ENCODE data around the gene PTPRZ1. TPM values are rescaled to one million over a fixed set of nuclear protein-coding genes. Genes with fewer than 3 reads are reported as not detected.

PTPRZ1 gene
- total RNA-seq, 4 donors from 2014 or later, result 0.75 to 1.1 (median 0.98) TPM; not detected in 1

DNA sequence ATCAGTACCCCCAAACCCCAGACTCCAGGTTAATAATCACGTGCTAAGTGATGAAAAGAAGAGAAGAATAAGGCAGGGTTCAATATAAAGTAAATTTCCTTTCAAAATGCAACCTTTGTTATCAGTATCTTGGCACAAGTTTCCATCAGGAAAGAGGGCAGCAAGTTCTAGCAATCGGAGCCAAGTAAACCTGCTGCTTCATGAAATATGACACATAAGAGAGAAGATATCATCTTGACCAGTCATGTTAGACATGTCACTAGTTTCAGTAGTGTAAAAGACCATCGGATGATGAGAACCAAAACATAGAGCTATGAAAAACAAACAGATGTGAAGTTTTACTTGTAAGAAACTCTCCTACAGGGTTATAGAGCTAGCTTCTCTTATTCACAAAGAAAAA, 227.1 kb downstream of the PTPRZ1 start:
- TF ChIP-seq, protein P1, sequence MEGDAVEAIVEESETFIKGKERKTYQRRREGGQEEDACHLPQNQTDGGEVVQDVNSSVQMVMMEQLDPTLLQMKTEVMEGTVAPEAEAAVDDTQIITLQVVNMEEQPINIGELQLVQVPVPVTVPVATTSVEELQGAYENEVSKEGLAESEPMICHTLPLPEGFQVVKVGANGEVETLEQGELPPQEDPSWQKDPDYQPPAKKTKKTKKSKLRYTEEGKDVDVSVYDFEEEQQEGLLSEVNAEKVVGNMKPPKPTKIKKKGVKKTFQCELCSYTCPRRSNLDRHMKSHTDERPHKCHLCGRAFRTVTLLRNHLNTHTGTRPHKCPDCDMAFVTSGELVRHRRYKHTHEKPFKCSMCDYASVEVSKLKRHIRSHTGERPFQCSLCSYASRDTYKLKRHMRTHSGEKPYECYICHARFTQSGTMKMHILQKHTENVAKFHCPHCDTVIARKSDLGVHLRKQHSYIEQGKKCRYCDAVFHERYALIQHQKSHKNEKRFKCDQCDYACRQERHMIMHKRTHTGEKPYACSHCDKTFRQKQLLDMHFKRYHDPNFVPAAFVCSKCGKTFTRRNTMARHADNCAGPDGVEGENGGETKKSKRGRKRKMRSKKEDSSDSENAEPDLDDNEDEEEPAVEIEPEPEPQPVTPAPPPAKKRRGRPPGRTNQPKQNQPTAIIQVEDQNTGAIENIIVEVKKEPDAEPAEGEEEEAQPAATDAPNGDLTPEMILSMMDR (IDR thresholded peaks at IDR 0.05; ENCODE audit: low read depth), result no peak

DNA sequence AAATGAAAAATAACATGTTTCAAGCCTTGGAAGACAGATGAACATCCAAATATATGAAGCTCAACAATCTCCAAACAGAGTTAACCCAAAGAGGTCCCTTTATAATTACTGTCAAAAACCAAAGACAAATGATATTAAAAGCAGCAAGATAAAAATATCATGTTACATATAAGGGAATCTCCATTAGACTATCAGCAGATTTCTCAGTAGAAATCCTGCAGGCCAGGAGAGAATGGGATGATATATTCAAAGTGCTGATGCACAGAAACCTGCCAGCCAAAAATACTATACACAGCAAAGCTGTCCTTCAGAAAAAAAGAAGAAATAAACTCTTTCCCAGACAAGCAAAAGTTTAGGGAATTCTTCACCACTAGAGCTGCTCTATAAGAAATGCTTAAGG, 230.1 kb downstream of the PTPRZ1 start:
- TF ChIP-seq, protein P1 (IDR thresholded peaks at IDR 0.05; ENCODE audit: low read depth), result no peak

Small RNA genes lying within 50 kb of the gene (small RNA-seq; reads per million reads assigned to genes)
- gene RNU7-154P, result not detected
